Neural crest cell (in vitro differentiated cells): ENCODE results near the gene OR2T12. TPM values are rescaled to one million over a fixed set of nuclear protein-coding genes. Genes with fewer than 3 reads are reported as not detected.
"Not testable (repeated sequence)": the region's sequence is repeated elsewhere in the genome, so short reads cannot be mapped to it uniquely, and the experiment has no call there.

ENCODE experiments used
- DNase-seq: peaks from one replicate; pipeline ENCODE4 v3.0.0; 2021; ENCODE audit warnings: low read depth, mixed read lengths, low spot score
- H3K27ac Mint-ChIP-seq: one replicate; pipeline ENCODE4 v1.8.0; 2021; ENCODE audit warnings: mild to moderate bottlenecking, mixed read lengths; ENCODE audit not compliant: unreplicated experiment
- H3K27me3 Mint-ChIP-seq: 2 replicates; pipeline ENCODE4 v1.8.0; 2021; ENCODE audit warnings: low read depth, mild to moderate bottlenecking, mixed read lengths
- H3K36me3 Mint-ChIP-seq: 2 replicates; pipeline ENCODE4 v1.8.0; 2021; ENCODE audit warnings: low read depth, mild to moderate bottlenecking, mixed read lengths
- H3K4me1 Mint-ChIP-seq: 2 replicates; pipeline ENCODE4 v1.8.0; 2021; ENCODE audit warnings: mixed read lengths
- H3K4me3 Mint-ChIP-seq: one replicate; pipeline ENCODE4 v1.8.0; 2021; ENCODE audit warnings: mild to moderate bottlenecking, mixed read lengths
- H3K9me3 Mint-ChIP-seq: 2 replicates; pipeline ENCODE4 v1.8.0; 2021; ENCODE audit warnings: mixed read lengths
- CTCF ChIP-seq: fragments of 200-600 bp; sonication (generic); conservative IDR thresholded peaks from 2 replicates; pipeline ENCODE4 v1.5.0; 2021; ENCODE audit warnings: antibody characterized with exemption, mild to moderate bottlenecking
- total RNA-seq: library from RNA; stranded (reverse); gene quantifications from 2 replicates; pipeline ENCODE4 v1.2.1, GENCODE V29; 2021

Gene OR2T12
- total RNA-seq, 1 donor from 2014 or later = not detected

GRCh38 chr1:248306103-248306502 is 2.9 kb upstream of the OR2T12 start:
- no peak overlapping the region for H3K4me3 Mint-ChIP-seq

GRCh38 chr1:248305672-248306071 is 2.4 kb upstream of the OR2T12 start:
- not testable (repeated sequence) for H3K4me1 Mint-ChIP-seq, H3K27ac Mint-ChIP-seq, H3K4me3 Mint-ChIP-seq, H3K36me3 Mint-ChIP-seq, DNase-seq, H3K27me3 Mint-ChIP-seq
- peaks cover 11% of the 10 kb centered on the region for H3K9me3 Mint-ChIP-seq

More at GRCh38 chr1:248306103-248306502, 2.9 kb upstream of the OR2T12 start:
- Mint-ChIP-seq H3K27ac (no peak overlapping the region), H3K36me3 (peaks cover 5% of the 10 kb centered on the region), H3K4me1 (no peaks in the 10 kb centered on the region), H3K9me3 (peaks cover 11% of the 10 kb centered on the region), H3K27me3 (no peaks in the 10 kb centered on the region)
- no peak for DNase-seq
- TF ChIP-seq CTCF = no peak

- no peak overlapping the region for H3K4me3 Mint-ChIP-seq
- no peak for DNase-seq
- H3K27me3 Mint-ChIP-seq = no peaks in the 10 kb centered on the region
- TF ChIP-seq CTCF = no peak
- H3K27ac Mint-ChIP-seq = no peak overlapping the region
- peaks cover 24% of the 10 kb centered on the region for H3K9me3 Mint-ChIP-seq
- peaks cover 3% of the 10 kb centered on the region for H3K36me3 Mint-ChIP-seq
- H3K4me1 Mint-ChIP-seq = no peaks in the 10 kb centered on the region
Observed at GRCh38 chr1:248288391-248288790, 14.8 kb downstream of the OR2T12 start.

GRCh38 chr1:248277876-248278275 is 25.3 kb downstream of the OR2T12 start, which contains the start of gene OR2T33:
Gene OR2T33 (minus strand): TSS chr1:248277976. CDS start chr1:248273814, 4,162 bp downstream.
- H3K27me3 Mint-ChIP-seq = no peaks in the 10 kb centered on the region
- no peak within 1 kb of the TSS for H3K27ac Mint-ChIP-seq
- no peak within 1 kb of the TSS for H3K4me3 Mint-ChIP-seq
- no peaks in the 10 kb centered on the region for H3K4me1 Mint-ChIP-seq
- DNase-seq = no peak
- H3K36me3 Mint-ChIP-seq = no peaks in the 10 kb centered on the region
- no peak for TF ChIP-seq CTCF
- peaks cover 7% of the 10 kb centered on the region for H3K9me3 Mint-ChIP-seq

GRCh38 chr1:248273225-248273624 is 30.0 kb downstream of the OR2T12 start:
- DNase-seq, H3K36me3 Mint-ChIP-seq, H3K27ac Mint-ChIP-seq, H3K4me3 Mint-ChIP-seq, H3K9me3 Mint-ChIP-seq, H3K4me1 Mint-ChIP-seq, H3K27me3 Mint-ChIP-seq: not testable (repeated sequence)

GRCh38 chr1:248268178-248268577 is 35.0 kb downstream of the OR2T12 start:
- no peak for DNase-seq
- Mint-ChIP-seq H3K27me3 (no peaks in the 10 kb centered on the region), H3K4me3 (no peak overlapping the region), H3K4me1 (no peaks in the 10 kb centered on the region), H3K9me3 (peaks cover 11% of the 10 kb centered on the region), H3K36me3 (peaks cover 2% of the 10 kb centered on the region), H3K27ac (no peak overlapping the region)
- no peak for TF ChIP-seq CTCF

GRCh38 chr1:248259309-248259708 is 43.9 kb downstream of the OR2T12 start:
- H3K36me3 Mint-ChIP-seq, DNase-seq, H3K4me3 Mint-ChIP-seq, H3K27ac Mint-ChIP-seq, H3K4me1 Mint-ChIP-seq, H3K27me3 Mint-ChIP-seq: not testable (repeated sequence)
- peaks cover 24% of the 10 kb centered on the region for H3K9me3 Mint-ChIP-seq
